Large intestine (tissue), 1 donor: ENCODE data around the gene OR51A2. TPM values are rescaled to one million over a fixed set of nuclear protein-coding genes. Genes with fewer than 3 reads are reported as not detected.

Experiments
- polyA plus RNA-seq: library from polyadenylated mRNA; unstranded; fragments of 120-200 nt; gene quantifications from one replicate; pipeline ENCODE4 v1.2.1, GENCODE V29; 2013

The OR51A2 gene
- polyA plus RNA-seq, 1 donor, result not detected

Other genes with a start within 250 kb of the OR51A2 start
- gene OR51F1, start 185.8 kb downstream of the OR51A2 start, polyA plus RNA-seq, result not detected
- not detected for gene OR52R1, start 151.3 kb downstream of the OR51A2 start, polyA plus RNA-seq
- not detected for gene OR51F2, start 134.4 kb downstream of the OR51A2 start, polyA plus RNA-seq
- not detected for gene OR51S1, start 106.5 kb downstream of the OR51A2 start, polyA plus RNA-seq
- gene OR51T1, start 73.8 kb downstream of the OR51A2 start, polyA plus RNA-seq, result not detected
- not detected for gene OR51A7, start 51.9 kb downstream of the OR51A2 start, polyA plus RNA-seq
- gene OR51G2, start 36.4 kb downstream of the OR51A2 start, polyA plus RNA-seq, result not detected
- gene OR51G1, start 31.4 kb downstream of the OR51A2 start, polyA plus RNA-seq, result not detected
- not detected for gene OR51A4, start 8.1 kb downstream of the OR51A2 start, polyA plus RNA-seq
- gene OR51L1, start 39.1 kb upstream of the OR51A2 start, polyA plus RNA-seq, result not detected
- gene OR52J3, start 90.8 kb upstream of the OR51A2 start, polyA plus RNA-seq, result not detected
- gene OR52E2, start 103.9 kb upstream of the OR51A2 start, polyA plus RNA-seq, result not detected
- not detected for gene OR52E1, start 113.9 kb upstream of the OR51A2 start, polyA plus RNA-seq
- gene OR52A5, start 182.6 kb upstream of the OR51A2 start, polyA plus RNA-seq, result not detected
- gene OR52A1, start 199.0 kb upstream of the OR51A2 start, polyA plus RNA-seq, result not detected
- gene OR51V1, start 245.0 kb upstream of the OR51A2 start, polyA plus RNA-seq, result not detected